Spleen (tissue), 7 donors: ENCODE data around the gene TBC1D10A.

Experiments used
- POLR2AphosphoS5 ChIP-seq, 3 donors: sonication (generic); formaldehyde crosslinking; IDR thresholded peaks; one replicate each; pipeline ENCODE4 v1.5.1; 2017; ENCODE audit warnings: antibody characterized with exemption in 3 of 3
- TF ChIP-seq, protein P1 (sequence below), 11 experiments: fragments of 200-600 bp in 7 of 11; fragments of 450-650 bp in 4 of 11; sonication (generic) in 4 of 11; IDR thresholded peaks in 8 of 11; conservative IDR thresholded peaks in 3 of 11; 1 replicate in 7 of 11; 2 replicates in 4 of 11; pipeline versions ENCODE4 v1.4.0 to v1.8.0; 2016 to 2021; ENCODE audit warnings: antibody characterized with exemption in 11 of 11, inconsistent platforms in 4 of 11, mild to moderate bottlenecking in 1 of 11
- donor health status: DM: no; HTN: no; CAD: no; lungs with moderate emphysema.
- donor health status: DM: no; HTN: no; CAD: no.
- donor health status: DM: no; HTN: no; CAD: no.

DNA sequence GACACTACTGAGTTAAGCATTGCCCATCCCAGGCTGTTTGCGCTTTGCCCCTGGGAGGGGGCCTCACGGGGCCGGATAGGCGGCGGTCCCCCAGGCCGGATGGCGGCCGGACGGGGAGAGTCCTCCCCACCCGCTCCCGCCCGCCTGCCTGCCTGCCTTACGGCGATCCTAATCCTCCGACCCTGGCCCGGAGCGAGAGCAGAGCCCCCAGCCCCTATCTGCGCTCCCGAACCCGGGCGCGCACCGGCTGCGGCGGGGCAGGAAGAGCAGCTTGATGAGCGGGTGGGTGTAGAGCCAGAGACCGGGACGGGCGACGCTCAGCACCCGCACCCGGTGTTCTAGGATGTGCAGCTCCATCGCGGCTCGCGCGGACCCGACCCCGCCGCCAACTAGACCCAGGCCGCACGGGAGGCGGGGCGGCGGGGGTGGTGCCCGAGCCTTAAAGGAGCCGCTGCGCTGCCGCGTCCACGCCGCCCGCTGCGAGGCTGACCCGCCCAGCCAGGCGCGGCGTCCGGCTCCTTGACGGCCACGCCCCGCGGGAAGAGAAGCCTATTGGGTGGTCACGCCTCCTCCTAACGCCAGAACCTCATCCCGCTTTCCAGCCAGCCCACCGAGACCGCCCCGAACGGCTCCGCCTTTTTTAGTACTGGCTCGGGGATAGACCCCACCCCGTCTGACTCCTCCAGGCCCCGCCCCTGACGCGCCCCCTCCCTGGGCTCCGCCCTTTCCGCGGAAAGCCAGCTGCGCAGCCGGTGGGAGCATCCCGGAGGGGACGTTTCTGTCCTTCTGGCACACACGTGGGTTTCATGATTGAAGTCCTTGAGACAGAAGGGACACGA, 37.4 kb downstream of the TBC1D10A start, which contains the start of gene CASTOR1:
- TF ChIP-seq POLR2AphosphoS5 (IDR thresholded peaks at IDR 0.05): peak; percentile 85 to 90 (median 90)
- TF ChIP-seq, protein P1, sequence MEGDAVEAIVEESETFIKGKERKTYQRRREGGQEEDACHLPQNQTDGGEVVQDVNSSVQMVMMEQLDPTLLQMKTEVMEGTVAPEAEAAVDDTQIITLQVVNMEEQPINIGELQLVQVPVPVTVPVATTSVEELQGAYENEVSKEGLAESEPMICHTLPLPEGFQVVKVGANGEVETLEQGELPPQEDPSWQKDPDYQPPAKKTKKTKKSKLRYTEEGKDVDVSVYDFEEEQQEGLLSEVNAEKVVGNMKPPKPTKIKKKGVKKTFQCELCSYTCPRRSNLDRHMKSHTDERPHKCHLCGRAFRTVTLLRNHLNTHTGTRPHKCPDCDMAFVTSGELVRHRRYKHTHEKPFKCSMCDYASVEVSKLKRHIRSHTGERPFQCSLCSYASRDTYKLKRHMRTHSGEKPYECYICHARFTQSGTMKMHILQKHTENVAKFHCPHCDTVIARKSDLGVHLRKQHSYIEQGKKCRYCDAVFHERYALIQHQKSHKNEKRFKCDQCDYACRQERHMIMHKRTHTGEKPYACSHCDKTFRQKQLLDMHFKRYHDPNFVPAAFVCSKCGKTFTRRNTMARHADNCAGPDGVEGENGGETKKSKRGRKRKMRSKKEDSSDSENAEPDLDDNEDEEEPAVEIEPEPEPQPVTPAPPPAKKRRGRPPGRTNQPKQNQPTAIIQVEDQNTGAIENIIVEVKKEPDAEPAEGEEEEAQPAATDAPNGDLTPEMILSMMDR (IDR thresholded peaks at IDR 0.05 in 8 of 11, conservative IDR thresholded peaks at IDR 0.05 in 3 of 11): peak in 4 of 11 experiments; percentile 10 to 40 (median 24)
